Gastroesophageal sphincter (tissue), 4 donors: ENCODE data around the gene FANCI. TPM values are rescaled to one million over a fixed set of nuclear protein-coding genes. Genes with fewer than 3 reads are reported as not detected.

Source experiments
- ATAC-seq: fragments of 150-250 bp; one replicate; pipeline ENCODE4 v1.9.1; 2016; ENCODE audit warnings: mild to moderate bottlenecking, moderate library complexity
- H3K27ac ChIP-seq, 4 donors: fragments of 200-600 bp; sonication (generic) in 3 of 4; 1 replicate in 3 of 4; 2 replicates in 1 of 4; pipeline ENCODE4 v1.5.1; 2016 to 2019
- H3K27me3 ChIP-seq: fragments of 200-600 bp; sonication (generic); one replicate; pipeline ENCODE4 v1.5.1; 2019
- H3K36me3 ChIP-seq, 2 donors: fragments of 200-600 bp; sonication (generic); one replicate each; pipeline ENCODE4 v1.5.1; 2019; ENCODE audit warnings: control low read depth in 1 of 2
- H3K4me1 ChIP-seq, 3 donors: fragments of 200-600 bp; sonication (generic); 1 replicate in 2 of 3; 2 replicates in 1 of 3; pipeline ENCODE4 v1.5.1; 2016 to 2019; ENCODE audit warnings: control low read depth in 2 of 3
- H3K4me3 ChIP-seq, 2 donors: fragments of 200-600 bp; sonication (generic); one replicate each; pipeline ENCODE4 v1.5.1; 2019; ENCODE audit warnings: mild to moderate bottlenecking in 1 of 2, moderate library complexity in 1 of 2
- H3K9me3 ChIP-seq, 3 donors: fragments of 200-600 bp; sonication (generic); one replicate each; pipeline ENCODE4 v1.5.1; 2017 to 2019; ENCODE audit warnings: control low read depth in 2 of 3
- CTCF ChIP-seq, 4 experiments: fragments of 200-600 bp in 2 of 4; fragments of 450-650 bp in 2 of 4; sonication (generic) in 1 of 4; IDR thresholded peaks; one replicate each; pipeline ENCODE4 v1.5.1; 2017 to 2019; ENCODE audit warnings: antibody characterized with exemption in 4 of 4, mild to moderate bottlenecking in 2 of 4, moderate library complexity in 2 of 4
- EP300 ChIP-seq: sonication (generic); formaldehyde crosslinking; IDR thresholded peaks from one replicate; pipeline ENCODE4 v1.6.1; 2017; ENCODE audit warnings: antibody characterized with exemption, mild to moderate bottlenecking
- POLR2A ChIP-seq, 2 donors: fragments of 450-650 bp; IDR thresholded peaks; one replicate each; pipeline ENCODE4 v1.6.1; 2017; ENCODE audit warnings: antibody characterized with exemption in 2 of 2, mild to moderate bottlenecking in 2 of 2, moderate library complexity in 1 of 2
- POLR2AphosphoS5 ChIP-seq: sonication (generic); formaldehyde crosslinking; IDR thresholded peaks from one replicate; pipeline ENCODE4 v1.6.1; 2017; ENCODE audit warnings: antibody characterized with exemption
- WGBS, 2 donors: methylation state at CpG; one replicate each; pipeline ENCODE4 v1.1.5; 2018; ENCODE audit warnings: low coverage in 1 of 2; 5-methylcytosine and 5-hydroxymethylcytosine counted together
- total RNA-seq, 4 donors: library from RNA; depleted of rRNA; stranded (reverse); fragments of >200 nt; gene quantifications; one replicate each; pipeline ENCODE4 v1.1.0, GENCODE V29; 2016

The FANCI gene
- total RNA-seq, 4 donors from 2014 or later = 1.9 to 12.5 (median 7.1) TPM

GRCh38 chr15:89329329-89330084, 85.7 kb downstream of the FANCI start:
- WGBS, 2 donors = 61 to 65% methylated on average over 2 to 3 of the region's 8 CpGs
- no peak for ATAC-seq
- TF ChIP-seq POLR2A (IDR thresholded peaks at IDR 0.05) (no peak), POLR2AphosphoS5 (no peak), EP300 (no peak), CTCF (IDR thresholded peaks at IDR 0.05) (no peak)
- Histone ChIP-seq H3K9me3 (no peaks in the 10 kb centered on the region), H3K36me3 (peaks cover 0 to 91% of the 10 kb centered on the region in 2 donors), H3K4me1 (peaks cover 14 to 62% (median 33%) of the 10 kb centered on the region in 3 donors), H3K27me3 (no peaks in the 10 kb centered on the region), H3K4me3 (no peak overlapping the region), H3K27ac (no peak overlapping the region)

GRCh38 chr15:89330119-89330518, 86.3 kb downstream of the FANCI start:
- H3K27me3 ChIP-seq = no peaks in the 10 kb centered on the region
- H3K4me1 ChIP-seq = peaks cover 14 to 63% (median 33%) of the 10 kb centered on the region in 3 donors
- no peaks in the 10 kb centered on the region for H3K9me3 ChIP-seq
- H3K27ac ChIP-seq = no peak overlapping the region
- WGBS, 2 donors = 100% methylated on average over 1 of the region's 6 CpGs
- TF ChIP-seq POLR2A (IDR thresholded peaks at IDR 0.05) (no peak), POLR2AphosphoS5 (no peak), CTCF (IDR thresholded peaks at IDR 0.05) (no peak), EP300 (no peak)
- no peak for ATAC-seq
- H3K4me3 ChIP-seq = no peak overlapping the region
- H3K36me3 ChIP-seq = peaks cover 0 to 85% of the 10 kb centered on the region in 2 donors

GRCh38 chr15:89330881-89331595, 87.3 kb downstream of the FANCI start:
- WGBS, 2 donors = 62 to 72% methylated on average over 5 to 7 of the region's 7 CpGs
- H3K4me1 ChIP-seq = peaks cover 14 to 72% (median 33%) of the 10 kb centered on the region in 3 donors

GRCh38 chr15:89332446-89332845, 88.7 kb downstream of the FANCI start:
- peak overlapping the region in 1 of 2 donors; percentile 96 for H3K4me3 ChIP-seq
- no peak for ATAC-seq

More at GRCh38 chr15:89330881-89331595, 87.3 kb downstream of the FANCI start:
- no peaks in the 10 kb centered on the region for H3K27me3 ChIP-seq
- H3K9me3 ChIP-seq = no peaks in the 10 kb centered on the region
- H3K36me3 ChIP-seq = peaks cover 0 to 76% of the 10 kb centered on the region in 2 donors
- TF ChIP-seq CTCF (IDR thresholded peaks at IDR 0.05) = no peak
- TF ChIP-seq EP300 = no peak
- TF ChIP-seq POLR2AphosphoS5 = no peak
- no peak for TF ChIP-seq POLR2A (IDR thresholded peaks at IDR 0.05)
- ATAC-seq = no peak
- no peak overlapping the region for H3K27ac ChIP-seq
- H3K4me3 ChIP-seq = no peak overlapping the region

More at GRCh38 chr15:89332446-89332845, 88.7 kb downstream of the FANCI start:
- Histone ChIP-seq H3K36me3 (peaks cover 0 to 62% of the 10 kb centered on the region in 2 donors), H3K27ac (no peak overlapping the region), H3K9me3 (no peaks in the 10 kb centered on the region), H3K4me1 (peaks cover 14 to 75% (median 33%) of the 10 kb centered on the region in 3 donors), H3K27me3 (no peaks in the 10 kb centered on the region)
- WGBS, 2 donors = 38 to 56% methylated on average over 4 of the region's 10 CpGs
- no peak for TF ChIP-seq POLR2A (IDR thresholded peaks at IDR 0.05)
- TF ChIP-seq CTCF (IDR thresholded peaks at IDR 0.05) = peak in 1 of 4 experiments; percentile 35
